ENCODE results near the gene PNPO. TPM values are rescaled to one million over a fixed set of nuclear protein-coding genes. Genes with fewer than 3 reads are reported as not detected.
A peak's percentile ranks its signal among the peaks of the same experiment; 100 is the strongest.

PNPO gene
- total and polyA plus RNA-seq, 2 of the 13 experiments (the other 11 are each of a cell fraction or from before 2014, with no cell fraction given), result 47.9 to 63.3 TPM

DNA sequence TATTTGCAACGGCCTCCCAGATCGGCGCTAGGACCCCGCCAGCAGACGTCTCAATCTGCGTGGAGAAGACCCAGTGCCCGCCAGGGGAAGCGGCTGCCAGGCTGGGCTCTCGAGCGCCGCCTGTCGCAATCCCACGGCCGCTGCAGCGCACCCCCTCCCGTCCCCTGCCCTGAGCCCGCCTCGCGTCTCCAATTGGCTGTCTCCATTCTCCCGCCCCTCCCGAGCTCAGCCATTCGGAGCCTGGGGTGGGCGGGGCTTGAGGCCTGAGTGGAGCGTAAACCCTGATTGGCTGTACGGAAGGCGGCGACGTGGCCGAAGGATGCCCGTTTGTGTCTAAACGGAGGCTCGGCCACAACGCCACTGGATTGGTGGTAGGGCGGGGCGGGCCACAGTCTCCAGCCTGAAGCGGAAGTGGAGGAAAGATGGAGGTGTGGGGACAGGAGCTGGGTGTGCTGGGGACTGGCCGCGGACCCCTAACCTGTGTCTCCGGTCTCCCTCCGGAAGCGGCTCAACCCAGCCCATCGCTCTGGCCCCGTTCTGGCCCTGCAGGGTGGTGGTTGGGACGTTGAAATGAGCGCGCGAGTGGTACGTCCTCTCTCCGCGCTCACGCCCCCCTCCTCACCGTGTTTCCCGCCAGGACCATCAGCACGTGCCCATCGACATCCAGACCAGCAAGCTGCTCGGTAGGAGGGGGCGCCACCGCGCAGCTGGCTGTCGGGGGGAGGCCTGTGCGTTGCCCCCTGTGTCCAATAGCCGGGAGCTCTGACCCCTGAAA is 29.5 kb downstream of the PNPO start, which contains the start of gene CDK5RAP3 (continued):
- peak; percentile 49; the same call in 1 of the 2 replicates for TF ChIP-seq ZHX2 (IDR thresholded peaks at IDR 0.05; ENCODE audit: low read depth)
- TF ChIP-seq ZHX2 (CRISPR knock-in tag; IDR thresholded peaks at IDR 0.05; ENCODE audit: borderline replicate concordance), result no peak
- peak; percentile 93 for TF ChIP-seq FOXC1 (CRISPR knock-in tag; IDR thresholded peaks at IDR 0.05; ENCODE audit: borderline replicate concordance)
- TF ChIP-seq ZNF224 (CRISPR knock-in tag; IDR thresholded peaks at IDR 0.05), result peak; percentile 31; the same call in 1 of the 2 replicates
- TF ChIP-seq ZFX (CRISPR knock-in tag; IDR thresholded peaks at IDR 0.05; ENCODE audit: low read depth), result peak; percentile 84
- TF ChIP-seq SSRP1 (CRISPR knock-in tag; IDR thresholded peaks at IDR 0.05), result no peak; the same call in 1 of the 2 replicates
- TF ChIP-seq SP5 (CRISPR knock-in tag; IDR thresholded peaks at IDR 0.05; ENCODE audit: borderline replicate concordance, low read depth), result peak; percentile 72
- peak; percentile 99 for TF ChIP-seq MTERF4 (CRISPR knock-in tag; IDR thresholded peaks at IDR 0.05)
- peak; percentile 95 for TF ChIP-seq RBFOX2 (IDR thresholded peaks at IDR 0.05; ENCODE audit: low read depth, low read length)
- peak; percentile 96 for TF ChIP-seq EEA1 (CRISPR knock-in tag; IDR thresholded peaks at IDR 0.05; ENCODE audit: borderline replicate concordance)
- TF ChIP-seq KDM5B (CRISPR knock-in tag; IDR thresholded peaks at IDR 0.05; ENCODE audit: borderline replicate concordance), result peak; percentile 99
- TF ChIP-seq YEATS4 (CRISPR knock-in tag; IDR thresholded peaks at IDR 0.05; ENCODE audit: borderline replicate concordance), result peak; percentile 67; the same call in 1 of the 2 replicates
- TF ChIP-seq, protein P1, sequence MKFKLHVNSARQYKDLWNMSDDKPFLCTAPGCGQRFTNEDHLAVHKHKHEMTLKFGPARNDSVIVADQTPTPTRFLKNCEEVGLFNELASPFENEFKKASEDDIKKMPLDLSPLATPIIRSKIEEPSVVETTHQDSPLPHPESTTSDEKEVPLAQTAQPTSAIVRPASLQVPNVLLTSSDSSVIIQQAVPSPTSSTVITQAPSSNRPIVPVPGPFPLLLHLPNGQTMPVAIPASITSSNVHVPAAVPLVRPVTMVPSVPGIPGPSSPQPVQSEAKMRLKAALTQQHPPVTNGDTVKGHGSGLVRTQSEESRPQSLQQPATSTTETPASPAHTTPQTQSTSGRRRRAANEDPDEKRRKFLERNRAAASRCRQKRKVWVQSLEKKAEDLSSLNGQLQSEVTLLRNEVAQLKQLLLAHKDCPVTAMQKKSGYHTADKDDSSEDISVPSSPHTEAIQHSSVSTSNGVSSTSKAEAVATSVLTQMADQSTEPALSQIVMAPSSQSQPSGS (CRISPR knock-in tag; IDR thresholded peaks at IDR 0.05), result peak; percentile 69
- TF ChIP-seq ZNF44 (CRISPR knock-in tag; IDR thresholded peaks at IDR 0.05), result peak; percentile 97; the same call in 1 of the 2 replicates
- TF ChIP-seq WIZ (CRISPR knock-in tag; IDR thresholded peaks at IDR 0.05), result peak; percentile 88
- TF ChIP-seq ZNF33B (CRISPR knock-in tag; IDR thresholded peaks at IDR 0.05), result peak; percentile 95; the same call in 1 of the 2 replicates
- TF ChIP-seq ELF3 (CRISPR knock-in tag; IDR thresholded peaks at IDR 0.05), result peak; percentile 70
- TF ChIP-seq ZNF24 (IDR thresholded peaks at IDR 0.05), result peak; percentile 65; the same call in 1 of the 2 replicates
- TF ChIP-seq ZFP90 (CRISPR knock-in tag; IDR thresholded peaks at IDR 0.05; ENCODE audit: borderline replicate concordance), result peak; percentile 71; the same call in 1 of the 2 replicates
- no peak for TF ChIP-seq NCOA5 (CRISPR knock-in tag; IDR thresholded peaks at IDR 0.05)
- TF ChIP-seq ZNF235 (CRISPR knock-in tag; IDR thresholded peaks at IDR 0.05; ENCODE audit: borderline replicate concordance), result peak; percentile 92; the same call in 1 of the 2 replicates
- peak; percentile 61 for TF ChIP-seq HNRNPK (IDR thresholded peaks at IDR 0.05; ENCODE audit: low read depth, low read length, poor library complexity, severe bottlenecking)
